Left lung (tissue), 10 donors: Measurements from ENCODE around the gene WDR12. TPM values are rescaled to one million over a fixed set of nuclear protein-coding genes. Genes with fewer than 3 reads are reported as not detected.
"Not testable (repeated sequence)": the region's sequence is repeated elsewhere in the genome, so short reads cannot be mapped to it uniquely, and the experiment has no call there.

ENCODE experiments used
- ATAC-seq: fragments of 200-7000 bp; cut with Tn5 transposase; one replicate; pipeline ENCODE4 v1.9.1; 2020; ENCODE audit warnings: moderate library complexity
- DNase-seq, 4 donors: peaks; one replicate each; pipeline ENCODE4 v3.0.0-alpha.2; 2013 to 2020
- H3K27ac ChIP-seq, 2 donors: fragments of 200-600 bp; sonication (generic) in 1 of 2; one replicate each; pipeline versions ENCODE4 v1.5.0 to v1.8.0; 2020 to 2021
- H3K27me3 ChIP-seq, 2 donors: fragments of 200-600 bp; sonication (generic) in 1 of 2; one replicate each; pipeline versions ENCODE4 v1.5.0 to v1.8.0; 2020 to 2021
- H3K36me3 ChIP-seq, 2 donors: fragments of 200-600 bp; sonication (generic) in 1 of 2; one replicate each; pipeline versions ENCODE4 v1.5.0 to v1.8.0; 2020 to 2021
- H3K4me1 ChIP-seq, 2 donors: fragments of 200-600 bp; one replicate each; pipeline ENCODE4 v1.8.0; 2021
- H3K4me3 ChIP-seq, 2 donors: fragments of 200-600 bp; sonication (generic) in 1 of 2; one replicate each; pipeline versions ENCODE4 v1.5.0 to v1.8.0; 2020 to 2021; ENCODE audit warnings: mild to moderate bottlenecking in 1 of 2
- H3K9me3 ChIP-seq, 2 donors: fragments of 200-600 bp; sonication (generic) in 1 of 2; one replicate each; pipeline versions ENCODE4 v1.5.0 to v1.8.0; 2020 to 2021
- intact Hi-C, 2 donors: fragments of 100-400 bp; cut with DNase I; formaldehyde crosslinking; loops; one replicate each; pipeline versions ENCODE4 v1.11.2 to v1.14.2; 2022
- polyA plus RNA-seq, 6 donors: library from polyadenylated mRNA; unstranded; fragments of 120-200 nt; gene quantifications; one replicate each; pipeline ENCODE4 v1.2.1, GENCODE V29; 2013; ENCODE audit not compliant: insufficient read length in 6 of 6
- total RNA-seq, 2 donors: library from RNA; stranded (reverse); fragmentation: NEBNext Ultra II Directional; extraction: Animal tissue kit (Norgen Biotek cat#: 25700); gene quantifications; one replicate each; pipeline ENCODE4 v1.2.1, GENCODE V29; 2021
- TF ChIP-seq, protein P1 (sequence below), 2 donors: fragments of 200-600 bp; sonication (generic) in 1 of 2; IDR thresholded peaks; one replicate each; pipeline versions ENCODE4 v1.5.0 to v1.8.0; 2021; ENCODE audit warnings: antibody characterized with exemption in 2 of 2
- donor health status: DM: no; HTN: yes; CAD: no.
- donor health status: DM: no; HTN: no; CAD: no.

The WDR12 gene
- total and polyA plus RNA-seq, 8 donors: 35.4 to 91.3 (median 77.5) TPM

DNA sequence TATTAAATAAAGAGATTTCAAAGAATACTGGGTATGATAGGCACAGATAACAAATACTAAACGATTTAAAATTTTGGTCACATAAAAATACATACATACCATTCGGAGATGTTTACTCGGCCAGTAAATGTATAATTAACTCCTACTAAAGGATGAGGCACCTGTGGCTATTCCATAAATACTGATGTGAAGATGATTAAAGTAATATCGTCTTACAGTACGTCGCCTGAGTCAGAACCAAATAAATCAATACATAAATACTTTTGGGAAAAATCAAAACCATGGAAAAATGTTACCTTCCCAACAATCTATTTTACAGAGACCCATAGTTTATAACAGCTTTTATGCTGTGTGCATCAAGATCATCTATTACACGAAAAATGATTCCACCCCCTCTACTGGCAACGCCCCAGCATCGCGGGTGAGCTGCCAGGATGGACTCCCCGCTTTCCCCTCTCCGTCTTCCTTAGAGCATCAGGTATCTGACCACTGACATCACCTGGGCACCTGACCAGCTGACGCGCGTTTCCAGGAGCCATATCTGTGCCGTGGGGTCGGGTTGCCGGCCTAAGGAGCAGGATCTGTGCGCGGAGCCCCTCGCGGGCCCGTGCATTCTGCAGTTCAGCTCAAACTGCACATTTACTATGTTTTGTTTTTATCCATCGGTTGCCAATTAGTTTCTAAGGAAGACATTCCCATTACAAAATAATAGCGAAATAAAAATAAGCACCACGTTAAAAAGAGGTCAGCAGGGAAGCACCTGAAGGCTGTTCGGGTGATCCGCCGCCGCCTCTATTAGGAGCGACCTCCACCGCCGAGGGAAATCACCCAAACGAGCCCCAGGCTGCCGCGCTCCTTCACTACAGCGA is 40.8 kb downstream of the WDR12 start:
- ATAC-seq (peak; percentile 87), DNase-seq (peak; percentile 55 to 78 (median 74))
- H3K4me1 ChIP-seq: peaks cover 0 to 12% of the 10 kb centered on the region in 2 donors
- TF ChIP-seq, protein P1, sequence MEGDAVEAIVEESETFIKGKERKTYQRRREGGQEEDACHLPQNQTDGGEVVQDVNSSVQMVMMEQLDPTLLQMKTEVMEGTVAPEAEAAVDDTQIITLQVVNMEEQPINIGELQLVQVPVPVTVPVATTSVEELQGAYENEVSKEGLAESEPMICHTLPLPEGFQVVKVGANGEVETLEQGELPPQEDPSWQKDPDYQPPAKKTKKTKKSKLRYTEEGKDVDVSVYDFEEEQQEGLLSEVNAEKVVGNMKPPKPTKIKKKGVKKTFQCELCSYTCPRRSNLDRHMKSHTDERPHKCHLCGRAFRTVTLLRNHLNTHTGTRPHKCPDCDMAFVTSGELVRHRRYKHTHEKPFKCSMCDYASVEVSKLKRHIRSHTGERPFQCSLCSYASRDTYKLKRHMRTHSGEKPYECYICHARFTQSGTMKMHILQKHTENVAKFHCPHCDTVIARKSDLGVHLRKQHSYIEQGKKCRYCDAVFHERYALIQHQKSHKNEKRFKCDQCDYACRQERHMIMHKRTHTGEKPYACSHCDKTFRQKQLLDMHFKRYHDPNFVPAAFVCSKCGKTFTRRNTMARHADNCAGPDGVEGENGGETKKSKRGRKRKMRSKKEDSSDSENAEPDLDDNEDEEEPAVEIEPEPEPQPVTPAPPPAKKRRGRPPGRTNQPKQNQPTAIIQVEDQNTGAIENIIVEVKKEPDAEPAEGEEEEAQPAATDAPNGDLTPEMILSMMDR (IDR thresholded peaks at IDR 0.05): peak in 1 of 2 donors; percentile 26
- H3K27me3 ChIP-seq: peaks cover 0 to 16% of the 10 kb centered on the region in 2 donors
- H3K4me3 ChIP-seq: peak overlapping the region; percentile 76 to 87
- no peaks in the 10 kb centered on the region for H3K9me3 ChIP-seq
- no peaks in the 10 kb centered on the region for H3K36me3 ChIP-seq
- intact Hi-C loops: no loop called here
- peak overlapping the region; percentile 49 to 56 for H3K27ac ChIP-seq

DNA sequence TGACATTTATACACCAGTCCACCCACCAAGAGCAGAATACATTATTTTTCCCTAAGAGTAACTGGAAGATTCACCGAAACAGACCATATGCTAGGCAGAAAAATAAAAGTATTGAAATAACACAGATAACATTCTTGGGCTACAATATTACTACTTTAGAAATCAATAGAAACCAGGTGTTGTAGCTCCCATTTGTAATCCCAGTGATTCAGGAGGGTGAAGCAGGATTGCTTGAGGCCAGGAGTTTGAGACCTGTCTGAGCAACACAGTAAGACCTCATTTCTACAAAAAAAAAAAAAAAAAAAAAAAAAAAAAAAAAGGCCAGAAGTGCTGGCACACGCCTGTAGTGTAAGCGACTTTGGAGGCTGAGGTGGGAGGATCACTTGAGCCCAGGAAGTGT is 49.5 kb downstream of the WDR12 start:
- no peak overlapping the region for H3K4me3 ChIP-seq
- no peaks in the 10 kb centered on the region for H3K36me3 ChIP-seq
- TF ChIP-seq, protein P1 (IDR thresholded peaks at IDR 0.05): no peak
- intact Hi-C loops: no loop called here
- no peaks in the 10 kb centered on the region for H3K9me3 ChIP-seq
- no peak for DNase-seq
- H3K4me1 ChIP-seq: no peaks in the 10 kb centered on the region
- no peak for ATAC-seq
- H3K27me3 ChIP-seq: no peaks in the 10 kb centered on the region
- H3K27ac ChIP-seq: no peak overlapping the region

DNA sequence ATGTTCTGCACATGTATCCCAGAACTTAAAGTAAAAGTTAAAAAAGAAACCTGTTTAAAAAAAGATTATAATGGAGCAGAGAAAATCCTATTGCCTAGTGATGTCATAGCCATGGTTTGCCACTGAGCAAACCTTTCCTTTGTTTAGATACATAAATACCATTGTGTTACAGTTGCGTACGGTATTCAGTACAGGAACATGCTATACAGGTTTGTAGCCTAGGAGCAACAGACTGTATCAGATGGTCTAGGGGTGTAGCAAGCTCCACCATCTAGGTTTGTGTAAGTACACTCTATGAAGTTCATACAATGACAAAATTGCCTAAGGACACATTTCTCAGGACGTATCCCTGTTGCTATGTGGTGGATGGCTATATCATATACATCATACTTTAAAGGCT is 52.9 kb downstream of the WDR12 start:
- H3K4me3 ChIP-seq: no peak overlapping the region
- no peak for ATAC-seq
- DNase-seq: no peak
- H3K4me1 ChIP-seq: no peaks in the 10 kb centered on the region
- H3K27ac ChIP-seq: no peak overlapping the region
- no peaks in the 10 kb centered on the region for H3K9me3 ChIP-seq
- H3K36me3 ChIP-seq: no peaks in the 10 kb centered on the region
- TF ChIP-seq, protein P1 (IDR thresholded peaks at IDR 0.05): no peak
- intact Hi-C loops: no loop called here
- H3K27me3 ChIP-seq: no peaks in the 10 kb centered on the region

DNA sequence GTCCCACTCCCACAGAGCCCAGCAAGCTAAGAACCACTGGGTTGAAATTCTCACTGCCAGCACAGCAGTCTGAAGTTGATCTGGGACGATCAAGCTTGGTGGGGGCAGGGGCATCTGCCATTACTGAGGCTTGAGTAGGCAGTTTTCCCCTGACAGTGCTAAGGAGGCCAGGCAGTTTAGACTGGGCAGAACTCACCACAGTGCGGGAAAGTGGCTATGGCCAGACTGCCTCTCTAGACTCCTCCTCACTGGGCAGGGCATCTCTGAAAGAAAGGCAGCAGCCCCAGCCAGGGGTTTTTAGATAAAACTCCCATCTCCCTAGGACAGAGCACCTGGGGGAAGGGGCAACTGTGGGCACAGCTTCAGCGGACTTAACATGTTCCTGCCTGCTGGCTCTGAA is 62.1 kb downstream of the WDR12 start:
- H3K36me3 ChIP-seq, ATAC-seq, H3K9me3 ChIP-seq, H3K27me3 ChIP-seq, H3K4me1 ChIP-seq, H3K4me3 ChIP-seq, DNase-seq, intact Hi-C loops, H3K27ac ChIP-seq: not testable (repeated sequence)

DNA sequence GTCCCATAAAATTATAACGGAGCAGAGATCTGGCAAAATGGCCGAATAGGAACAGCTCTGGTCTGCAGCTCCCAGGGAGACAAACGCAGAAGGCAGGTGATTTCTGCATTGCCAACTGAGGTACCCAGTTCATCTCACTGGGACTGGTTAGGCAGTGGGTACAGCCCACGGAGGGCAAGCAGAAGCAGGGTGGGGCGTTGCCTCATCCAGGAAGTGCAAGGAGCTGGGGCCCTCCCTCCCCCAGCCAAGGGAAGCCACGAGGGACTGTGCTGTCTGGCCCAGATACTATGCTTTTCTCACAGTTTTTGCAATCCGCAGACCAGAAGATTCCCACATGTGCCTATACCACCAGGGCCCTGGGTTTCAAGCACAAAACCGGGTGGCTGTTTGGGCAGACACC is 62.7 kb downstream of the WDR12 start:
- TF ChIP-seq, protein P1 (IDR thresholded peaks at IDR 0.05): no peak
- intact Hi-C loops: no loop called here
- peak in 2 of 4 donors; percentile 41 to 82 for DNase-seq

More for the DNA sequence above, 62.7 kb downstream of the WDR12 start:
- no peaks in the 10 kb centered on the region for H3K36me3 ChIP-seq
- no peaks in the 10 kb centered on the region for H3K9me3 ChIP-seq
- no peaks in the 10 kb centered on the region for H3K27me3 ChIP-seq
- H3K4me3 ChIP-seq: no peak overlapping the region
- H3K27ac ChIP-seq: no peak overlapping the region
- peak; percentile 36 for ATAC-seq
- no peaks in the 10 kb centered on the region for H3K4me1 ChIP-seq
